Epithelial cell of proximal tubule (primary cell): ENCODE data around the gene UBLCP1. TPM values are rescaled to one million over a fixed set of nuclear protein-coding genes. Genes with fewer than 3 reads are reported as not detected.
A peak's percentile ranks its signal among the peaks of the same experiment; 100 is the strongest.
"Not testable (repeated sequence)": the region's sequence is repeated elsewhere in the genome, so short reads cannot be mapped to it uniquely, and the experiment has no call there.

Source experiments
- DNase-seq: peaks from one replicate; pipeline ENCODE4 v3.0.0-alpha.2; 2011; ENCODE audit warnings: low read depth
- H3K4me3 ChIP-seq: 2 replicates; pipeline ENCODE4 v1.5.1; 2011; ENCODE audit warnings: low read depth, mild to moderate bottlenecking, low read length
- CTCF ChIP-seq: conservative IDR thresholded peaks from 2 replicates; pipeline ENCODE4 v1.5.1; 2012; ENCODE audit warnings: low read depth, mild to moderate bottlenecking, low read length
- total RNA-seq: library from RNA; depleted of rRNA; stranded (reverse); fragments of >200 nt; gene quantifications from 2 replicates; pipeline ENCODE4 v1.2.3, GENCODE V29; 2015

UBLCP1 gene
- total RNA-seq, 1 donor from 2014 or later: 33.8 TPM

GRCh38 chr5:159269723-159270122 lies 6.6 kb downstream of the UBLCP1 start:
- no peak for TF ChIP-seq CTCF
- no peak overlapping the region for H3K4me3 ChIP-seq
- DNase-seq: no peak

GRCh38 chr5:159273923-159274322 lies 10.8 kb downstream of the UBLCP1 start:
- H3K4me3 ChIP-seq: no peak overlapping the region
- no peak for DNase-seq
- no peak for TF ChIP-seq CTCF

- TF ChIP-seq CTCF: no peak
- no peak overlapping the region for H3K4me3 ChIP-seq
- no peak for DNase-seq
These were observed 11.6 kb downstream of the UBLCP1 start for GRCh38 chr5:159274676-159275075.

- TF ChIP-seq CTCF: peak; percentile 62
- H3K4me3 ChIP-seq: no peak overlapping the region
- no peak for DNase-seq
These were observed 23.4 kb downstream of the UBLCP1 start for GRCh38 chr5:159286420-159287035.

- H3K4me3 ChIP-seq: no peak overlapping the region
- DNase-seq: no peak
- no peak for TF ChIP-seq CTCF
These were observed 27.7 kb downstream of the UBLCP1 start for GRCh38 chr5:159290741-159291140.

GRCh38 chr5:159294921-159295320 lies 31.8 kb downstream of the UBLCP1 start:
- no peak for DNase-seq
- TF ChIP-seq CTCF: no peak
- H3K4me3 ChIP-seq: no peak overlapping the region

- DNase-seq: not testable (repeated sequence)
These were observed 34.2 kb downstream of the UBLCP1 start for GRCh38 chr5:159297300-159297699.

More at GRCh38 chr5:159297300-159297699, 34.2 kb downstream of the UBLCP1 start:
- not testable (repeated sequence) for H3K4me3 ChIP-seq
